Calu3 (cell line): ENCODE data around the gene BRI3. TPM values are rescaled to one million over a fixed set of nuclear protein-coding genes. Genes with fewer than 3 reads are reported as not detected.
A peak's percentile ranks its signal among the peaks of the same experiment; 100 is the strongest.

Experiments used
- BruUV-seq: library from RNA; stranded (reverse); fragments of 400-500 nt; replicated peaks from 2 replicates; lab custom pipeline; 2021; lab: Mats Ljungman, UMichigan
- CTCF ChIA-PET: fragments of 300-600 bp; sonication (Branson Sonifier 250); formaldehyde crosslinking; loops from one replicate; lab custom pipeline; 2022; ENCODE audit warnings: antibody characterized with exemption; lab: Charles Lee
- DNase-seq: peaks from one replicate; pipeline ENCODE4 v3.0.0; 2022
- H3K27ac Mint-ChIP-seq: one replicate; pipeline ENCODE4 v1.8.0; 2022; ENCODE audit warnings: mixed read lengths; ENCODE audit not compliant: unreplicated experiment
- H3K27me3 Mint-ChIP-seq: one replicate; pipeline ENCODE4 v1.8.0; 2022; ENCODE audit warnings: mixed read lengths; ENCODE audit not compliant: unreplicated experiment
- H3K36me3 Mint-ChIP-seq: one replicate; pipeline ENCODE4 v1.8.0; 2022; ENCODE audit warnings: mild to moderate bottlenecking, moderate library complexity, mixed read lengths; ENCODE audit not compliant: insufficient read depth, unreplicated experiment
- H3K4me1 Mint-ChIP-seq: one replicate; pipeline ENCODE4 v1.8.0; 2022; ENCODE audit warnings: mild to moderate bottlenecking, low read depth, mixed read lengths; ENCODE audit not compliant: unreplicated experiment
- H3K4me3 Mint-ChIP-seq: one replicate; pipeline ENCODE4 v1.8.0; 2022; ENCODE audit warnings: mild to moderate bottlenecking, low read depth, moderate library complexity, mixed read lengths; ENCODE audit not compliant: unreplicated experiment
- H3K9me3 Mint-ChIP-seq: one replicate; pipeline ENCODE4 v1.8.0; 2022; ENCODE audit warnings: low read depth, mixed read lengths; ENCODE audit not compliant: unreplicated experiment
- CTCF ChIP-seq: fragments of 200-600 bp; IDR thresholded peaks from one replicate; pipeline ENCODE4 v1.8.0; 2022; ENCODE audit warnings: antibody characterized with exemption; ENCODE audit not compliant: unreplicated experiment
- intact Hi-C: fragments of 100-400 bp; cut with micrococcal nuclease; formaldehyde crosslinking; loops from one replicate; pipeline ENCODE4 v1.10.0; 2022; ENCODE audit not compliant: unreplicated experiment
- total RNA-seq: library from RNA; stranded (reverse); gene quantifications from 2 replicates; pipeline ENCODE4 v1.2.3, GENCODE V29; 2022

BRI3 gene
- total RNA-seq, 1 experiment from 2014 or later = 101 TPM

- Mint-ChIP-seq H3K9me3 (no peaks in the 10 kb centered on the region), H3K27me3 (no peaks in the 10 kb centered on the region), H3K4me1 (no peaks in the 10 kb centered on the region), H3K36me3 (no peaks in the 10 kb centered on the region), H3K27ac (no peak overlapping the region), H3K4me3 (no peak overlapping the region)
- TF ChIP-seq CTCF = no peak
- CTCF ChIA-PET = interaction anchor here (0.6 kb wide), 1 partner anchor 251 kb away, joined by 4 read pairs; no protein-coding TSS in a partner anchor
- no TSS peak for BruUV-seq
- intact Hi-C loops = no loop called here
- no peak for DNase-seq
Measured at GRCh38 chr7:98238976-98239375, 42.5 kb upstream of the BRI3 start.

- H3K4me1 Mint-ChIP-seq = no peaks in the 10 kb centered on the region
Measured at GRCh38 chr7:98240961-98241673, 40.4 kb upstream of the BRI3 start.

GRCh38 chr7:98241674-98242241 is 39.7 kb upstream of the BRI3 start:
- no peaks in the 10 kb centered on the region for H3K9me3 Mint-ChIP-seq
- no peak overlapping the region for H3K4me3 Mint-ChIP-seq
- H3K36me3 Mint-ChIP-seq = no peaks in the 10 kb centered on the region
- H3K27ac Mint-ChIP-seq = no peak overlapping the region
- intact Hi-C loops = no loop called here
- no peak for TF ChIP-seq CTCF
- no TSS peak for BruUV-seq
- H3K4me1 Mint-ChIP-seq = no peaks in the 10 kb centered on the region
- H3K27me3 Mint-ChIP-seq = no peaks in the 10 kb centered on the region
- CTCF ChIA-PET = no interaction called here
- DNase-seq = no peak

More at GRCh38 chr7:98240961-98241673, 40.4 kb upstream of the BRI3 start:
- H3K9me3 Mint-ChIP-seq = no peaks in the 10 kb centered on the region
- H3K36me3 Mint-ChIP-seq = no peaks in the 10 kb centered on the region
- no TSS peak for BruUV-seq
- CTCF ChIA-PET = no interaction called here
- no peaks in the 10 kb centered on the region for H3K27me3 Mint-ChIP-seq
- no peak overlapping the region for H3K27ac Mint-ChIP-seq
- TF ChIP-seq CTCF = peak; percentile 62
- peak; percentile 60 for DNase-seq
- no peak overlapping the region for H3K4me3 Mint-ChIP-seq
- intact Hi-C loops = no loop called here

- Mint-ChIP-seq H3K4me1 (no peaks in the 10 kb centered on the region), H3K27me3 (no peaks in the 10 kb centered on the region), H3K9me3 (no peaks in the 10 kb centered on the region), H3K27ac (no peak overlapping the region), H3K4me3 (no peak overlapping the region), H3K36me3 (no peaks in the 10 kb centered on the region)
- no TSS peak for BruUV-seq
- intact Hi-C loops = no loop called here
- CTCF ChIA-PET = no interaction called here
- TF ChIP-seq CTCF = no peak
- DNase-seq = no peak
Measured at GRCh38 chr7:98242342-98242741, 39.1 kb upstream of the BRI3 start.
